Smooth muscle cell (in vitro differentiated cells): ENCODE measurements around the gene DNAJB11. TPM values are rescaled to one million over a fixed set of nuclear protein-coding genes. Genes with fewer than 3 reads are reported as not detected.

ENCODE experiments used
- DNase-seq: peaks from one replicate; lab custom pipeline; 2025; ENCODE audit not compliant: unreplicated experiment; lab: John Stamatoyannopoulos, UW
- H2AFZ ChIP-seq: fragments of 200-600 bp; sonication (generic); 2 replicates; pipeline ENCODE4 v1.6.0; 2016; ENCODE audit warnings: antibody characterized with exemption, low read depth, mild to moderate bottlenecking
- H3F3A ChIP-seq: fragments of 200-600 bp; sonication (generic); 2 replicates; pipeline ENCODE4 v1.6.0; 2017; ENCODE audit warnings: antibody characterized with exemption, low read depth
- H3K27ac ChIP-seq: fragments of 200-600 bp; sonication (generic); 2 replicates; pipeline ENCODE4 v1.5.1; 2016; ENCODE audit warnings: low read depth, mild to moderate bottlenecking
- H3K27me3 ChIP-seq: fragments of 200-600 bp; sonication (generic); 2 replicates; pipeline ENCODE4 v1.6.1; 2016; ENCODE audit warnings: low read depth, mild to moderate bottlenecking
- H3K36me3 ChIP-seq: fragments of 200-600 bp; sonication (generic); 2 replicates; pipeline ENCODE4 v1.5.1; 2016; ENCODE audit warnings: low read depth
- H3K4me1 ChIP-seq: fragments of 200-600 bp; sonication (generic); 2 replicates; pipeline ENCODE4 v1.5.1; 2016; ENCODE audit warnings: low read depth
- H3K4me2 ChIP-seq: fragments of 200-600 bp; sonication (generic); 2 replicates; pipeline ENCODE4 v1.6.0; 2016; ENCODE audit warnings: mild to moderate bottlenecking
- H3K4me3 ChIP-seq: fragments of 200-600 bp; sonication (generic); 2 replicates; pipeline ENCODE4 v1.5.1; 2016; ENCODE audit warnings: mild to moderate bottlenecking
- H3K79me2 ChIP-seq: fragments of 200-600 bp; sonication (generic); 2 replicates; pipeline ENCODE4 v1.6.0; 2016; ENCODE audit warnings: low read depth, mild to moderate bottlenecking
- H3K9ac ChIP-seq: fragments of 200-600 bp; sonication (generic); 2 replicates; pipeline ENCODE4 v1.6.0; 2016; ENCODE audit warnings: low read depth
- H3K9me3 ChIP-seq: fragments of 200-600 bp; sonication (generic); replicated peaks from 2 replicates; pipeline ENCODE4 v1.5.1; 2016; ENCODE audit warnings: low read depth
- H4K20me1 ChIP-seq: fragments of 200-600 bp; sonication (generic); 2 replicates; pipeline ENCODE4 v1.6.0; 2016; ENCODE audit warnings: low read depth
- CTCF ChIP-seq: fragments of 200-600 bp; sonication (generic); IDR thresholded peaks from 2 replicates; pipeline ENCODE4 v1.5.1; 2017; ENCODE audit warnings: borderline replicate concordance, mild to moderate bottlenecking, antibody characterized with exemption; ENCODE audit not compliant: insufficient read depth, poor library complexity, severe bottlenecking
- WGBS: methylation state at CpG from one replicate; pipeline ENCODE4 v1.1.7; 2016; ENCODE audit warnings: low lambda C conversion rate; 5-methylcytosine and 5-hydroxymethylcytosine counted together
- polyA plus RNA-seq: library from polyadenylated mRNA; unstranded; fragments of >200 nt; fragmentation: Nextera tagmentation; extraction: Ambion mirVana; gene quantifications from 2 replicates; pipeline ENCODE4 v1.2.1, GENCODE V29; 2016
- total RNA-seq: library from RNA; depleted of rRNA; stranded (reverse); fragments of >200 nt; gene quantifications from 2 replicates; pipeline ENCODE4 v1.2.3, GENCODE V29; 2014

The DNAJB11 gene
- total and polyA plus RNA-seq, 2 experiments from 2014 or later: 103 to 136 TPM

GRCh38 chr3:186593862-186594261 is 23.3 kb downstream of the DNAJB11 start:
- WGBS: 97% methylated on average over 3 of the region's 3 CpGs
- no peak overlapping the region for H3K4me2 ChIP-seq
- no peaks in the 10 kb centered on the region for H3K36me3 ChIP-seq
- no peak overlapping the region for H3K27ac ChIP-seq
- no peaks in the 10 kb centered on the region for H4K20me1 ChIP-seq
- no peaks in the 10 kb centered on the region for H3K27me3 ChIP-seq
- H2AFZ ChIP-seq: no peak overlapping the region
- H3K9me3 ChIP-seq: no peaks in the 10 kb centered on the region
- no peak overlapping the region for H3K4me3 ChIP-seq
- no peak for DNase-seq
- no peaks in the 10 kb centered on the region for H3K4me1 ChIP-seq
- TF ChIP-seq CTCF: no peak
- no peak overlapping the region for H3K9ac ChIP-seq
- H3F3A ChIP-seq: no peaks in the 10 kb centered on the region
- no peaks in the 10 kb centered on the region for H3K79me2 ChIP-seq

GRCh38 chr3:186594591-186595113 is 24.1 kb downstream of the DNAJB11 start:
- Histone ChIP-seq H3K9ac (no peak overlapping the region), H3K27ac (no peak overlapping the region), H3K4me3 (no peak overlapping the region), H3K79me2 (no peaks in the 10 kb centered on the region), H3K4me1 (no peaks in the 10 kb centered on the region), H2AFZ (no peak overlapping the region), H3K36me3 (no peaks in the 10 kb centered on the region), H3F3A (no peaks in the 10 kb centered on the region), H3K9me3 (no peaks in the 10 kb centered on the region), H3K27me3 (no peaks in the 10 kb centered on the region), H4K20me1 (no peaks in the 10 kb centered on the region), H3K4me2 (no peak overlapping the region)
- DNase-seq: no peak
- TF ChIP-seq CTCF: no peak
- 88% methylated on average over 6 of the region's 6 CpGs for WGBS

- H3K4me2 ChIP-seq: peak overlapping the region; percentile 4
- H4K20me1 ChIP-seq: no peaks in the 10 kb centered on the region
- 48% methylated on average over 17 of the region's 17 CpGs for WGBS
- H3K27me3 ChIP-seq: no peaks in the 10 kb centered on the region
- H3K4me3 ChIP-seq: no peak overlapping the region
- no peaks in the 10 kb centered on the region for H3K79me2 ChIP-seq
- no peak for DNase-seq
- H3K27ac ChIP-seq: no peak overlapping the region
- H3K4me1 ChIP-seq: no peaks in the 10 kb centered on the region
- H3K9ac ChIP-seq: no peak overlapping the region
- H3K36me3 ChIP-seq: no peaks in the 10 kb centered on the region
- no peak overlapping the region for H2AFZ ChIP-seq
- H3F3A ChIP-seq: no peaks in the 10 kb centered on the region
- H3K9me3 ChIP-seq: no peaks in the 10 kb centered on the region
- no peak for TF ChIP-seq CTCF
Observed at GRCh38 chr3:186596568-186597287, 26.2 kb downstream of the DNAJB11 start.
